Activated naive CD4-positive, alpha-beta T cell treated with anti-CD3 and anti-CD28 coated beads, Interleukin-2, amount 50 U/mL, for 24 hours (primary cell): Measurements from ENCODE around the gene TAGLN2.

ENCODE experiments used
- H3K27ac Mint-ChIP-seq: one replicate; pipeline ENCODE4 v1.8.0; 2021; ENCODE audit warnings: mild to moderate bottlenecking, mixed read lengths
- H3K27me3 Mint-ChIP-seq: one replicate; pipeline ENCODE4 v1.8.0; 2021; ENCODE audit warnings: mixed read lengths
- H3K36me3 Mint-ChIP-seq: one replicate; pipeline ENCODE4 v1.8.0; 2021; ENCODE audit warnings: mixed read lengths
- H3K4me1 Mint-ChIP-seq: one replicate; pipeline ENCODE4 v1.8.0; 2021; ENCODE audit warnings: mixed read lengths
- H3K4me3 Mint-ChIP-seq: one replicate; pipeline ENCODE4 v1.8.0; 2021; ENCODE audit warnings: mild to moderate bottlenecking, mixed read lengths
- H3K9me3 Mint-ChIP-seq: one replicate; pipeline ENCODE4 v1.8.0; 2021; ENCODE audit warnings: mixed read lengths

The TAGLN2 gene

DNA sequence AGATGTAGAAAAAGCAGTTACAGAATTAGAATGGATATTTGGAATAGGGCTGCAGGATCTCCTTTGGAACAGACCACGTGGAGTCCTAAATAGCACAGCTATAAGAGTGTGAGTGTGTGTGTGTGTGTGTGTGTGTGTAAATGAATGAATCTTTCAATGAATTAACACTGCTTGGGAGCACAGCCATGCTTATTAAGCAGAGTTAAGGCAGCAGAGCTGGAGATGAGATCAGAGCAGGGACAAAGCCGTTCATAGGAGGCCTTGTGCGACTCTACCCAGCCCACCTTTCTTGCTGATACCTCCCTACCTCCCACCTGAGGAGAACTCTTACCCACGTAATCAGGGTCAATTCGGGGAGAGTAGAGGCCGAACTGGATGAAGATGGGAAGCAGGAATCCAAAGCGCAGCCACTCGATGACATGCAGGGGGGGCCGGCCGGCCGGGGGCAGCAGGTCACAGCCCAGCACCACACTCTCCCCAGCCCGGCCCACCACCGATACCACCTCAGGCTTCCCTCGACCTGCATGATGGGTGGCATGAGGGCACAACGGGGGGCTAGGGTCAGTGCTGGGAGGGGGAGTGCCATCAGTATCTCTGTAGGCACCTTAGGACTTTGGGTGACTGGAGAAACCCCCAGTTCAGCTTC lies 17.4 kb upstream of the TAGLN2 start:
- Mint-ChIP-seq H3K36me3 (no peaks in the 10 kb centered on the region), H3K9me3 (no peaks in the 10 kb centered on the region), H3K27me3 (peaks cover 24% of the 10 kb centered on the region), H3K4me3 (no peak overlapping the region), H3K4me1 (peaks cover 9% of the 10 kb centered on the region), H3K27ac (no peak overlapping the region)

DNA sequence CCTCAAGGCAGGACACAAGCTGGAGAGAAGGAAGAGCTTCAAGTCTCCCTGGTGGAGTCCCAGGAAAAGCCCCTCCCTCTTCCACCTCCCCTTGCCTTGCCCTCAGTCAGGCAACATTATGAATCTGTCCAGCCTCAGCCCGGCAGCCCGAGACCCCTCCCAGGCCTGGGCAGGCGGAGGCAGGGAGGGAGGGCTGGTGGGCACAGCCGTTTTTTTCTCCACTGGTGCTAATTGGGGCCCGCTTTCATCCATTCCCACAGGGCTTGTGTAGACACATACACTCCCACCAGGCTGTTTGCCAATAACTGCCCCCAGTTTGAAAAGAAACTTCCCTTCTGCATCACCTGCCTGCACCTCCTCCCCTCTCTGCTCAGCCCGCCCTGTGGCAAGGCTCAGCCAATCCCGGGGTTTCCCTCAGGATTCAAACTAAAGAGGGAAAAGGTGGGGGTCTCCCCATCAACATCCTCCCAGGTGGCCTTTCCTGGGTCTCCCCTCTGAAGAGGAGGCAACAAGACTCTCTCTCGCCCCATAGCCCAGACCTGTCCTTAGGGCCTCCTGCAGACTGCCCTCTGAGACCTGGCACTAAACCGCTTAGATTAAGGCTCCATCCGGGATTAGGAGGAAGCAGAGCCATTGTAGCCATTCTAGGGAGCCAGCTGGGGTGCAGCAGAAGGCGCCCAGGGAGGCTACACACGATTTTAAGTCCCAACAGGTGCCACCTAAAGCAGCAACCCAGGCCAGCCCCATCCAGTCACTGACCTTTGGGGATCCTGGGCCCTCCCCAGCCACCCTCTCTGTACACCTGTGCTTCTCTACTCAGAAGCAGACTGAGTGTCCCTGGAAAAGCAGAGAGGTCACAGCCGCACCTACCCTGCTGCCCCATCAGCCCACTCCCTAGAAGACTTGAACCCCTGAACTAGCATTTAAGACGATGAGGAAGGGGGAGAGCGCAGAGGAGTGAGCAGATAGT lies 16.6 kb upstream of the TAGLN2 start:
- peaks cover 24% of the 10 kb centered on the region for H3K27me3 Mint-ChIP-seq
- no peaks in the 10 kb centered on the region for H3K9me3 Mint-ChIP-seq
- no peak overlapping the region for H3K27ac Mint-ChIP-seq
- no peaks in the 10 kb centered on the region for H3K36me3 Mint-ChIP-seq
- peaks cover 9% of the 10 kb centered on the region for H3K4me1 Mint-ChIP-seq
- H3K4me3 Mint-ChIP-seq, result no peak overlapping the region

DNA sequence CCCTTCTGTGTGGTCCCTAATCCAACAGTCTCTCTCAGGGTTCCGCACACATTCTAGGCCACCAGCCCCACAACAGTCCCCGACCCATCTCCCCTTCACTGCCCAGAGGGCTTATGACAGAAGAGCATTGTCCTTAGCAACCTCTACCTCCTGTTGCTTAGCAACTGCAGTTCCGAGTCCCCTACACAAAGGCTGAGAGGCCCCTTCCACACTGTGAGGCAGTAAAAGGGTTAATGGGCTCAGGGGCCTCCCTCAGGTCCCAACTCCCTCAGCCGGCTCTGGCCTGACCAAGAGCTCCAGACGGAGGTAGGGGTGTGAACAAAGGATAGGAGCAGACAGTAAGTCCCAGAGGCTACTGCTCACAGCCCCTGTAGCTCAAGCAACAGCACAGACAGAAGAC lies 15.8 kb upstream of the TAGLN2 start:
- Mint-ChIP-seq H3K36me3 (no peaks in the 10 kb centered on the region), H3K4me1 (peaks cover 13% of the 10 kb centered on the region), H3K4me3 (no peak overlapping the region), H3K9me3 (no peaks in the 10 kb centered on the region), H3K27ac (peak overlapping the region; percentile 44), H3K27me3 (peaks cover 24% of the 10 kb centered on the region)

DNA sequence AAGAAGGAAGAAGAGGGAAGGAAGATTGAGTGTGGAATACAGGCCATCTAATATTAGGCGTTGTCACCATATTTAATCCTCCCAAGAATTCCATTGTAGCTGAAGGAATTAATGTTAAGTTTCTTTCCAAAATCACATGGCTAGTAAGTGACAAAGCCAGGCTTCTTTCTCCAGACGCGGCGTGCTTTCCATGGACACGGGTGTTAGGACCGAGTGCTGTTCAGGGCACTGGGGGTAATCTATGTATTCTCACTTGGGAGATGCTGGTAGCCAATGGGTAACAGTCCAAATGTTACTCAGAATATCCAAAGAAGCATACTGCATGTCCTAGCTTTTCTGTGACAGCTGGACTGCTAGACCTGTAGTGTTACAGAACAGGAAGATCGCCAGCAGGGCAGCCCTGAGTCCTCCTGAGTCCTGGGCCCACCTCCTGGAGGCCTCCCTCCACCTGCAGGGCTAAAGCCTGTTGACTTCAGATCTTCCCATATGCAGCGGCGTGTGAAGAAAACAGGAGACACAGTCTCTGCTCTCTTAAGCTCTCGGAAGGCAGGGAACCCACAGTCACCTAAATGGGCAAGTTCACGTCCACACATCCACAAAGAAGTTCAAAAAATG lies 14.8 kb upstream of the TAGLN2 start:
- Mint-ChIP-seq H3K27ac (no peak overlapping the region), H3K4me3 (no peak overlapping the region), H3K4me1 (peaks cover 10% of the 10 kb centered on the region), H3K36me3 (no peaks in the 10 kb centered on the region), H3K27me3 (peaks cover 19% of the 10 kb centered on the region), H3K9me3 (no peaks in the 10 kb centered on the region)

DNA sequence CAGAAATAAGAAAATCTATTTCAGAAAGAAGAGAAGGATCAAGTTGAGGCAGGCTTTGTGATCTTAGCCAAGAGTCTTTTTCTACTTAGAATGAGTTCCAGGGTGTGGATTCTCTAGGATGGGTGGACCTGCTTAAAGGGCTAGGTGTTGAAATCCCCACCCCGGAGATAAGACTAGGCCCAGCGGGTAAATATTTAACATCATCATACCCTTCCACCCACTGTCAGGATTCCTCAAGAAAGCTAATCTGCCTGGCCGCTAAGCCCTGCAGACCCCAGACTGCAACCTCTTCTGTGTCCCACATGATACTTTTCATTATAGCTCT lies 14.3 kb upstream of the TAGLN2 start:
- Mint-ChIP-seq H3K27ac (no peak overlapping the region), H3K36me3 (no peaks in the 10 kb centered on the region), H3K4me1 (peaks cover 7% of the 10 kb centered on the region), H3K9me3 (no peaks in the 10 kb centered on the region), H3K4me3 (no peak overlapping the region), H3K27me3 (peaks cover 16% of the 10 kb centered on the region)

- H3K27me3 Mint-ChIP-seq, result peaks cover 14% of the 10 kb centered on the region
- no peaks in the 10 kb centered on the region for H3K9me3 Mint-ChIP-seq
- no peaks in the 10 kb centered on the region for H3K36me3 Mint-ChIP-seq
- peaks cover 6% of the 10 kb centered on the region for H3K4me1 Mint-ChIP-seq
- no peak overlapping the region for H3K27ac Mint-ChIP-seq
- no peak overlapping the region for H3K4me3 Mint-ChIP-seq
Observed at GRCh38 chr1:159938905-159939677, 13.8 kb upstream of the TAGLN2 start.

- H3K9me3 Mint-ChIP-seq, result no peaks in the 10 kb centered on the region
- H3K4me1 Mint-ChIP-seq, result peaks cover 6% of the 10 kb centered on the region
- peaks cover 8% of the 10 kb centered on the region for H3K27me3 Mint-ChIP-seq
- H3K27ac Mint-ChIP-seq, result no peak overlapping the region
- no peak overlapping the region for H3K4me3 Mint-ChIP-seq
- H3K36me3 Mint-ChIP-seq, result no peaks in the 10 kb centered on the region
Observed at GRCh38 chr1:159938211-159938852, 13.0 kb upstream of the TAGLN2 start.

DNA sequence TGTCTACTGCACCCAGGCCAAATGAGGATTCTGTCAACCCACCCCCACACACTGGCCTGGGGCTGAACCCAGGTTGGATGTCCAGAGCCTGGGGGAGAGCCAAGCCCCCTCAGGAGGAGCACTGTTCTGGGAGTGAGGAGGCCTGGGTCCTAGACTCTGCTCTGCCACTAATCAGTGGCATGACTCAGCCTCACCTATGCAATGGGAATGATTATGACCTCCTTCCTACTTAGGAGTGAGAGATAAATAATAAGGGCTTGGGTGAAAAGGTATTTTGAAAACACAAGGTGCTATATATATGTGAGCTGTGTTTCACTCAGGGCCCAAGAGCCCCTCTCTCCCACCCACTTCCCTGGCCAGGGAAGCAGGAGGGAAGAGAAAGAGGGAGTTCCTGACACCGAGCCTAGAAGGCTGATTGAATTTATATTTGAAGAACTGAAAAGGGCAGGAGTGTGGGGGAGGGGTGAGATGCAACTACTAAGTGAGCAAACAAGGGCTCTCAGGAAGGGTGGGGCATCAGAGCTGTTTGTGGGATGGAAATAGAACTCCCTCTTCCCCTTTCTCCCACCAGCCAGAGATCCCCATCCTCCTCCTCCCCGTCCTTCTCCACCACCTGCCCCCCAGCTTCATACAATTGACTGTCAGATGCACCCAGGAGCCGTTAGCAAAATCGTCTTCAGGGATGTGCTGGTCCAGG lies 11.9 kb upstream of the TAGLN2 start:
- Mint-ChIP-seq H3K4me3 (no peak overlapping the region), H3K4me1 (peaks cover 6% of the 10 kb centered on the region), H3K27me3 (peaks cover 5% of the 10 kb centered on the region), H3K36me3 (no peaks in the 10 kb centered on the region), H3K27ac (no peak overlapping the region), H3K9me3 (no peaks in the 10 kb centered on the region)

- no peak overlapping the region for H3K4me3 Mint-ChIP-seq
- peak overlapping the region; percentile 38 for H3K27ac Mint-ChIP-seq
- no peaks in the 10 kb centered on the region for H3K9me3 Mint-ChIP-seq
- no peaks in the 10 kb centered on the region for H3K36me3 Mint-ChIP-seq
- H3K4me1 Mint-ChIP-seq, result peaks cover 6% of the 10 kb centered on the region
- H3K27me3 Mint-ChIP-seq, result peaks cover 5% of the 10 kb centered on the region
Observed at GRCh38 chr1:159936273-159936904, 11.1 kb upstream of the TAGLN2 start.

DNA sequence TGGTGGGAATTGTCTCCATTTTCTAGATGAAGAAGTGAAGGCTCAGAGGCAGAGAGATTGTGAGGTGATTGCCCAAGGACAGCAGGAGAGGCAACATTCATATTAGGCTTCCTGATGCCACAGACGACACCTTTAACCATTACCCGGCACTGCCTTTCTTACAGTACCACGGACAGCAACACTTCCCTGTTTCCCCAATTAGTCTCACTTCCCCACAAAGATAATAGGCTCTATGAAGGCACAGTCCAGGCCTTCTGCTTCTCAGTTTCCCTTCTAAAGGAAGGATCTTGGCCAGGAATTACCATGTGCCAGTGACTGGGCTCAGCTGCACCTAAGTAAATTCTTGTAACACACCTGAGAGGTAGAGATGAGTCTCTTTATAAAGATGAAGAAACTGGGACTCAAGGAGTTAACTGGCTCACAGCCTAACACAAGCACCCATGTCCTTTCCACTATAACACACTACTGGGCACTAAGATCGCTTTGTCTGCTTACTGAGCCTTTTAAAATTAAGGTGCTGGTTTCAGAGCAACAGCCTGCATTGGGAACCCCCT lies 10.5 kb upstream of the TAGLN2 start:
- Mint-ChIP-seq H3K9me3 (no peaks in the 10 kb centered on the region), H3K36me3 (no peaks in the 10 kb centered on the region), H3K4me1 (peaks cover 6% of the 10 kb centered on the region), H3K27me3 (peaks cover 2% of the 10 kb centered on the region), H3K27ac (peak overlapping the region; percentile 38), H3K4me3 (no peak overlapping the region)

GRCh38 chr1:159935305-159935704 lies 10.0 kb upstream of the TAGLN2 start:
- no peak overlapping the region for H3K27ac Mint-ChIP-seq

GRCh38 chr1:159934136-159935039 lies 9.1 kb upstream of the TAGLN2 start:
- H3K4me3 Mint-ChIP-seq, result no peak overlapping the region
- no peak overlapping the region for H3K27ac Mint-ChIP-seq
- H3K36me3 Mint-ChIP-seq, result no peaks in the 10 kb centered on the region
- H3K27me3 Mint-ChIP-seq, result peaks cover 2% of the 10 kb centered on the region
- H3K9me3 Mint-ChIP-seq, result no peaks in the 10 kb centered on the region
- H3K4me1 Mint-ChIP-seq, result peaks cover 6% of the 10 kb centered on the region

More at GRCh38 chr1:159935305-159935704, 10.0 kb upstream of the TAGLN2 start:
- Mint-ChIP-seq H3K4me3 (no peak overlapping the region), H3K4me1 (peaks cover 6% of the 10 kb centered on the region), H3K27me3 (peaks cover 2% of the 10 kb centered on the region), H3K9me3 (no peaks in the 10 kb centered on the region), H3K36me3 (no peaks in the 10 kb centered on the region)

GRCh38 chr1:159933347-159933746 lies 8.0 kb upstream of the TAGLN2 start:
- Mint-ChIP-seq H3K27me3 (no peaks in the 10 kb centered on the region), H3K36me3 (no peaks in the 10 kb centered on the region)

More at GRCh38 chr1:159933347-159933746, 8.0 kb upstream of the TAGLN2 start:
- H3K4me3 Mint-ChIP-seq, result no peak overlapping the region
- H3K4me1 Mint-ChIP-seq, result peaks cover 6% of the 10 kb centered on the region
- no peak overlapping the region for H3K27ac Mint-ChIP-seq
- H3K9me3 Mint-ChIP-seq, result no peaks in the 10 kb centered on the region
